SK-N-SH treated with all-trans-retinoic acid at 6 μM for 48 hours (cell line): ENCODE data around the gene KIF20B.

Experiments used
- ATAC-seq: fragments of 200-7000 bp; cut with Tn5 transposase; 3 replicates; pipeline ENCODE4 v1.9.1; 2020; ENCODE audit warnings: mild to moderate bottlenecking, moderate library complexity
- ARNTL ChIP-seq: fragments of 450-650 bp; formaldehyde crosslinking; IDR thresholded peaks from 2 replicates; pipeline ENCODE4 v1.5.0; 2020; ENCODE audit warnings: low read depth, mild to moderate bottlenecking, moderate library complexity, borderline replicate concordance
- CREB5 ChIP-seq: fragments of 250-450 bp; sonication (Bioruptor Pico); IDR thresholded peaks from 2 replicates; pipeline ENCODE4 v1.5.1; 2020; ENCODE audit warnings: low read depth, mild to moderate bottlenecking, moderate library complexity
- CSDC2 ChIP-seq: fragments of 250-450 bp; sonication (Bioruptor Pico); IDR thresholded peaks from 2 replicates; pipeline ENCODE4 v1.5.0; 2020; ENCODE audit warnings: mild to moderate bottlenecking, moderate library complexity
- CSRNP3 ChIP-seq: fragments of 250-450 bp; sonication (Bioruptor Pico); IDR thresholded peaks from 2 replicates; pipeline ENCODE4 v1.5.1; 2021; ENCODE audit warnings: mild to moderate bottlenecking, moderate library complexity
- ESRRG ChIP-seq: fragments of 250-450 bp; sonication (Bioruptor Pico); IDR thresholded peaks from 2 replicates; pipeline ENCODE4 v1.6.1; 2021; ENCODE audit warnings: mild to moderate bottlenecking
- ISL1 ChIP-seq: fragments of 250-450 bp; sonication (Bioruptor Pico); IDR thresholded peaks from 2 replicates; pipeline ENCODE4 v2.1.2; 2022; ENCODE audit warnings: mild to moderate bottlenecking, moderate library complexity
- POU6F1 ChIP-seq: fragments of 250-450 bp; sonication (Bioruptor Pico); IDR thresholded peaks from 2 replicates; pipeline ENCODE4 v1.8.0; 2021; ENCODE audit warnings: low read depth, mild to moderate bottlenecking, moderate library complexity, borderline replicate concordance
- PPARA ChIP-seq: fragments of 250-450 bp; sonication (Bioruptor Pico); IDR thresholded peaks from 2 replicates; pipeline ENCODE4 v1.5.0; 2020; ENCODE audit warnings: mild to moderate bottlenecking, borderline replicate concordance
- SNAI2 ChIP-seq: fragments of 250-450 bp; sonication (Bioruptor Pico); IDR thresholded peaks from 2 replicates; pipeline ENCODE4 v1.5.0; 2020; ENCODE audit warnings: mild to moderate bottlenecking, moderate library complexity
- TCF4 ChIP-seq: fragments of 250-450 bp; sonication (Bioruptor Pico); IDR thresholded peaks from 2 replicates; pipeline ENCODE4 v1.8.0; 2021; ENCODE audit warnings: mild to moderate bottlenecking, moderate library complexity, borderline replicate concordance
- TOX ChIP-seq: fragments of 250-450 bp; sonication (Bioruptor Pico); IDR thresholded peaks from 2 replicates; pipeline ENCODE4 v1.8.0; 2021; ENCODE audit warnings: mild to moderate bottlenecking, moderate library complexity, borderline replicate concordance
- TSHZ2 ChIP-seq: fragments of 250-450 bp; sonication (Bioruptor Pico); IDR thresholded peaks from 2 replicates; pipeline ENCODE4 v1.5.0; 2020; ENCODE audit warnings: mild to moderate bottlenecking, moderate library complexity
- ZFP3 ChIP-seq: fragments of 250-450 bp; sonication (Bioruptor Pico); IDR thresholded peaks from 2 replicates; pipeline ENCODE4 v1.5.0; 2020; ENCODE audit warnings: mild to moderate bottlenecking, moderate library complexity
- ZFP30 ChIP-seq: fragments of 450-650 bp; formaldehyde crosslinking; IDR thresholded peaks from 2 replicates; pipeline ENCODE4 v1.5.0; 2022; ENCODE audit warnings: mild to moderate bottlenecking, moderate library complexity
- ZNF565 ChIP-seq: fragments of 450-650 bp; formaldehyde crosslinking; conservative IDR thresholded peaks from 2 replicates; pipeline ENCODE4 v1.5.0; 2020; ENCODE audit warnings: low read depth, mild to moderate bottlenecking, moderate library complexity
- ZNF70 ChIP-seq: fragments of 450-650 bp; formaldehyde crosslinking; IDR thresholded peaks from 2 replicates; pipeline ENCODE4 v1.5.0; 2020; ENCODE audit warnings: mild to moderate bottlenecking, moderate library complexity

KIF20B gene

GRCh38 chr10:89651916-89652573 is 49.3 kb upstream of the KIF20B start (continued):
- TF ChIP-seq CREB5 (CRISPR knock-in tag): no peak
- TF ChIP-seq TCF4 (CRISPR knock-in tag): no peak
- no peak for TF ChIP-seq SNAI2
- TF ChIP-seq ZFP30: no peak
- TF ChIP-seq TOX: no peak

- TF ChIP-seq SNAI2 (no peak), TCF4 (CRISPR knock-in tag) (no peak), PPARA (CRISPR knock-in tag) (no peak), ISL1 (no peak), CREB5 (CRISPR knock-in tag) (no peak), CSDC2 (CRISPR knock-in tag) (no peak), ESRRG (CRISPR knock-in tag) (no peak), ZFP3 (CRISPR knock-in tag) (no peak), TSHZ2 (no peak), ZNF565 (CRISPR knock-in tag) (no peak), ZNF70 (no peak)
- ATAC-seq: no peak
These were observed 48.5 kb upstream of the KIF20B start for GRCh38 chr10:89652806-89653370.

GRCh38 chr10:89653410-89653869 is 48.0 kb upstream of the KIF20B start:
- ATAC-seq: no peak
- TF ChIP-seq SNAI2 (no peak), ARNTL (no peak), CSRNP3 (no peak), TSHZ2 (no peak), POU6F1 (CRISPR knock-in tag) (no peak), ZFP3 (CRISPR knock-in tag) (no peak), TCF4 (CRISPR knock-in tag) (no peak)
- TF ChIP-seq, all 23 proteins: peak for 0
